HepG2 (cell line): ENCODE results near the gene SCRT2. TPM values are rescaled to one million over a fixed set of nuclear protein-coding genes. Genes with fewer than 3 reads are reported as not detected.

Experiments
- ATAC-seq: fragments of 200-7000 bp; cut with Tn5 transposase; 3 replicates; pipeline ENCODE4 v1.9.1; 2020; ENCODE audit warnings: mild to moderate bottlenecking, moderate library complexity
- BruUV-seq: library from RNA; stranded (reverse); fragments of 400-500 nt; replicated peaks from 2 replicates; lab custom pipeline; 2021; lab: Mats Ljungman, UMichigan
- CTCF ChIA-PET: fragments of 300-600 bp; formaldehyde crosslinking; extraction: SDS; loops from one replicate; lab custom pipeline; 2021; ENCODE audit warnings: low total read pairs, inconsistent platforms, low intra/inter-chr PET ratio; lab: Yijun Ruan, JAX
- POLR2A ChIA-PET: fragments of 350-600 bp; sonication (Branson Sonifier 250); formaldehyde crosslinking; loops from one replicate; lab custom pipeline; 2020; ENCODE audit warnings: antibody characterized with exemption, inconsistent platforms; lab: Yijun Ruan, JAX
- DNase-seq: peaks from one replicate; pipeline ENCODE4 v3.0.0-alpha.2; 2015; ENCODE audit warnings: low spot score
- FAIRE-seq: peaks from 3 replicates; lab custom pipeline; 2011; peaks lifted over from hg19 to GRCh38; lab: Jason Lieb, UNC
- H2AFZ ChIP-seq: one replicate; pipeline ENCODE4 v1.6.1; 2011; ENCODE audit warnings: low read length, inconsistent platforms
- H3K27ac ChIP-seq: fragments of 300-600 bp; 3 replicates; pipeline ENCODE4 v1.8.0; 2011; ENCODE audit warnings: mixed run types, mild to moderate bottlenecking, mixed read lengths, low read length, inconsistent platforms; ENCODE audit not compliant: insufficient read depth; ENCODE audit errors: extremely low read length
- H3K27me3 ChIP-seq, 2 experiments: fragments of 200-600 bp in 1 of 2; 2 replicates in 1 of 2; 3 replicates in 1 of 2; pipeline versions ENCODE4 v1.6.0 to v1.8.0; 2011; ENCODE audit warnings: low read length in 2 of 2, mild to moderate bottlenecking in 2 of 2, moderate library complexity in 2 of 2, inconsistent platforms in 1 of 2; ENCODE audit not compliant: insufficient read depth in 2 of 2, control insufficient read depth in 1 of 2
- H3K36me3 ChIP-seq, 2 experiments: fragments of 200-600 bp in 1 of 2; replicated peaks in 1 of 2; 2 replicates in 1 of 2; 3 replicates in 1 of 2; pipeline versions ENCODE4 v1.5.1 to v1.8.0; 2011; ENCODE audit warnings: low read length in 2 of 2, inconsistent platforms in 1 of 2; ENCODE audit not compliant: insufficient read depth in 2 of 2, control insufficient read depth in 1 of 2
- H3K4me1 ChIP-seq: 2 replicates; pipeline ENCODE4 v1.5.1; 2012; ENCODE audit warnings: low read length, inconsistent platforms; ENCODE audit not compliant: insufficient read depth
- H3K4me2 ChIP-seq: 2 replicates; pipeline ENCODE4 v1.6.0; 2011; ENCODE audit warnings: low read depth, low read length, inconsistent platforms
- H3K4me3 ChIP-seq, 3 experiments: fragments of 200-600 bp in 1 of 3; sonication (generic), shearing (Covaris generic) in 1 of 3; replicated peaks in 1 of 3; 2 replicates each; pipeline ENCODE4 v1.5.1; 2011 to 2016; ENCODE audit warnings: low read length in 3 of 3, inconsistent platforms in 2 of 3, low read depth in 2 of 3, mild to moderate bottlenecking in 2 of 3, control low read depth in 1 of 3, mixed read lengths in 1 of 3; ENCODE audit not compliant: insufficient read depth in 1 of 3
- H3K79me2 ChIP-seq: one replicate; pipeline ENCODE4 v1.6.1; 2011; ENCODE audit warnings: low read length, inconsistent platforms; ENCODE audit not compliant: insufficient read depth
- H3K9ac ChIP-seq: 2 replicates; pipeline ENCODE4 v1.6.0; 2011; ENCODE audit warnings: mild to moderate bottlenecking, low read depth, low read length, inconsistent platforms; ENCODE audit not compliant: insufficient read depth
- H3K9me3 ChIP-seq: 2 replicates; pipeline ENCODE4 v1.5.1; 2012; ENCODE audit warnings: mild to moderate bottlenecking, low read length
- H4K20me1 ChIP-seq: 2 replicates; pipeline ENCODE4 v1.6.0; 2011; ENCODE audit warnings: inconsistent platforms, mild to moderate bottlenecking, low read length, moderate library complexity; ENCODE audit not compliant: insufficient read depth
- EHMT2 ChIP-seq: fragments of 200-600 bp; sonication (generic); IDR thresholded peaks from 2 replicates; pipeline ENCODE4 v1.7.0; 2017; ENCODE audit warnings: antibody characterized with exemption, low read depth, low read length, borderline replicate concordance
- MAZ ChIP-seq, 2 experiments: sonication (generic) in 1 of 2; formaldehyde crosslinking in 1 of 2; IDR thresholded peaks; 2 replicates each; pipeline versions ENCODE4 v1.5.0 to v1.6.1; 2012 to 2020; ENCODE audit warnings: low read depth in 2 of 2, mild to moderate bottlenecking in 2 of 2, borderline replicate concordance in 1 of 2, improper control_type of control experiment in 1 of 2, low read length in 1 of 2, missing genetic modification reagents in 1 of 2, moderate library complexity in 1 of 2
- PBX2 ChIP-seq: IDR thresholded peaks from 2 replicates; pipeline ENCODE4 v1.6.1; 2016; ENCODE audit warnings: control low read depth
- PCBP1 ChIP-seq: fragments of 200-400 bp; formaldehyde crosslinking; IDR thresholded peaks from 2 replicates; pipeline ENCODE4 v1.6.1; 2017; ENCODE audit warnings: mild to moderate bottlenecking, low read depth, low read length, borderline replicate concordance
- SRSF1 ChIP-seq: fragments of 200-400 bp; formaldehyde crosslinking; optimal IDR thresholded peaks from 2 replicates; pipeline ENCODE3; 2017; ENCODE audit warnings: mild to moderate bottlenecking, low read depth, low read length, moderate library complexity
- ZNF256 ChIP-seq: sonication (generic); formaldehyde crosslinking; conservative IDR thresholded peaks from 2 replicates; pipeline ENCODE4 v1.4.0; 2020; ENCODE audit warnings: missing genetic modification reagents
- ZNF672 ChIP-seq: sonication (generic); formaldehyde crosslinking; IDR thresholded peaks from 2 replicates; pipeline ENCODE4 v1.8.1; 2022; ENCODE audit warnings: missing genetic modification reagents
- WGBS: methylation state at CpG from one replicate; pipeline ENCODE4 v1.1.6; 2017; ENCODE audit warnings: low lambda C conversion rate; 5-methylcytosine and 5-hydroxymethylcytosine counted together
- in situ Hi-C: cut with HindIII; loops from 2 replicates; pipeline ENCODE4 v1.10.0; 2017; ENCODE audit warnings: low pct_unique_long_range_greater_than_20kb; ENCODE audit not compliant: extremely low pct_ligation_motif_present
- intact Hi-C: fragments of 100-400 bp; cut with micrococcal nuclease; formaldehyde crosslinking; loops from one replicate; pipeline ENCODE4 v1.10.0; 2022; ENCODE audit not compliant: unreplicated experiment
- polyA plus RNA-seq, 8 experiments: library from polyadenylated mRNA; depleted of rRNA in 3 of 8; stranded (reverse) in 7 of 8; unstranded in 1 of 8; fragments of >200 nt; fragmentation: Illumina TruSeq in 4 of 8; extraction: Trizol in 4 of 8; gene quantifications; 2 replicates each; pipeline versions ENCODE4 v1.2.1 to v1.2.3, GENCODE V29; 2011 to 2016; ENCODE audit warnings: low read depth in 4 of 8, missing spikeins in 1 of 8, mixed read lengths in 1 of 8; ENCODE audit not compliant: insufficient read depth in 1 of 8
- total RNA-seq, 5 experiments: library from RNA; depleted of rRNA; stranded (reverse); fragments of >200 nt; fragmentation: Illumina TruSeq; extraction: Trizol; gene quantifications; 2 replicates each; pipeline ENCODE4 v1.2.3, GENCODE V29; 2016; ENCODE audit warnings: low read depth in 1 of 5

SCRT2 gene
- total and polyA plus RNA-seq, 2 of the 13 experiments (the other 11 are each of a cell fraction or from before 2014, with no cell fraction given): not detected

- no peak overlapping the region for H2AFZ ChIP-seq
- WGBS: 20% methylated on average over 24 of the region's 25 CpGs
- no TSS peak for BruUV-seq
- no peaks in the 10 kb centered on the region for H3K36me3 ChIP-seq
- no peak for DNase-seq
- H3K27ac ChIP-seq: no peak overlapping the region
- H3K79me2 ChIP-seq: no peaks in the 10 kb centered on the region
- in situ Hi-C loops: no loop called here
- TF ChIP-seq ZNF672 (CRISPR knock-in tag) (no peak), MAZ (IDR thresholded peaks at IDR 0.05; ENCODE audit: borderline replicate concordance, low read depth, low read length) (no peak), MAZ (CRISPR knock-in tag; IDR thresholded peaks at IDR 0.05; ENCODE audit: low read depth) (no peak), EHMT2 (0 out of 2 replicates have a peak, but pooled peaks have one; percentile 82), ZNF256 (CRISPR knock-in tag) (0 out of 2 replicates have a peak, but pooled peaks have one; percentile 6), PBX2 (CRISPR knock-in tag) (no peak), PCBP1 (0 out of 2 replicates have a peak, but pooled peaks have one; percentile 12), SRSF1 (peak; percentile 30)
- TF ChIP-seq, all 625 proteins: peak for 4
- Histone ChIP-seq H4K20me1 (peaks cover 27% of the 10 kb centered on the region; the same call in 1 of the 2 replicates), H3K4me3 (peak overlapping the region in 1 of 3 experiments; percentile 7; a peak in 1 of 6 replicates), H3K9me3 (no peaks in the 10 kb centered on the region), H3K4me2 (no peak overlapping the region), H3K9ac (no peak overlapping the region), H3K4me1 (peaks cover 5% of the 10 kb centered on the region; the same call in 1 of the 2 replicates), H3K27me3 (peaks cover 16 to 65% of the 10 kb centered on the region in 2 experiments; a peak in 4 of 5 replicates)
- ChIA-PET CTCF (no interaction called here), POLR2A (interaction anchor here (1.3 kb wide), 2 partner anchors 29 to 328 kb away, joined by 3 to 4 read pairs; partner anchors contain the start of gene NRSN2)
- intact Hi-C loops: loop anchor here (1.0 to 5.0 kb wide), 2 partner anchors 63 to 202 kb away; no protein-coding TSS in a partner anchor
- no peak for FAIRE-seq
- no peak; the same call in 2 of the 3 replicates for ATAC-seq
These were observed 559 bp downstream of the SCRT2 start for GRCh38 chr20:675033-675452.
